GM12865 (cell line): ENCODE results near the gene NAT10.

Source experiments
- DNase-seq: peaks from one replicate; pipeline ENCODE4 v3.0.0; 2010; ENCODE audit warnings: low read depth
- H3K4me3 ChIP-seq: 2 replicates; pipeline ENCODE4 v1.5.1; 2011; ENCODE audit warnings: mild to moderate bottlenecking, low read depth, low read length, control low read depth
- CTCF ChIP-seq: IDR thresholded peaks from 2 replicates; pipeline ENCODE4 v1.5.1; 2011; ENCODE audit warnings: low read length, control low read depth, low read depth, inconsistent platforms; ENCODE audit not compliant: insufficient read depth; ENCODE audit errors: missing control alignments

The NAT10 gene

GRCh38 chr11:34149274-34149673 lies 43.8 kb downstream of the NAT10 start:
- no peak for DNase-seq
- TF ChIP-seq CTCF: no peak
- no peak overlapping the region for H3K4me3 ChIP-seq

GRCh38 chr11:34149786-34150185 lies 44.4 kb downstream of the NAT10 start:
- DNase-seq: no peak
- no peak overlapping the region for H3K4me3 ChIP-seq
- TF ChIP-seq CTCF: peak; percentile 12

GRCh38 chr11:34150494-34151151 lies 45.2 kb downstream of the NAT10 start:
- no peak overlapping the region for H3K4me3 ChIP-seq
- TF ChIP-seq CTCF: no peak
- DNase-seq: no peak

GRCh38 chr11:34151166-34151565 lies 45.7 kb downstream of the NAT10 start:
- TF ChIP-seq CTCF: no peak
- H3K4me3 ChIP-seq: no peak overlapping the region
- DNase-seq: no peak

GRCh38 chr11:34151916-34152845 lies 46.8 kb downstream of the NAT10 start:
- H3K4me3 ChIP-seq: no peak overlapping the region
- no peak for DNase-seq
- TF ChIP-seq CTCF: no peak

GRCh38 chr11:34154059-34154875 lies 48.8 kb downstream of the NAT10 start:
- no peak for TF ChIP-seq CTCF
- DNase-seq: peak; percentile 59
- 0 out of 2 replicates have a peak overlapping the region, but pooled peaks have one; percentile 1 for H3K4me3 ChIP-seq
